Measurements from ENCODE around the gene CHRNA4.

DNA sequence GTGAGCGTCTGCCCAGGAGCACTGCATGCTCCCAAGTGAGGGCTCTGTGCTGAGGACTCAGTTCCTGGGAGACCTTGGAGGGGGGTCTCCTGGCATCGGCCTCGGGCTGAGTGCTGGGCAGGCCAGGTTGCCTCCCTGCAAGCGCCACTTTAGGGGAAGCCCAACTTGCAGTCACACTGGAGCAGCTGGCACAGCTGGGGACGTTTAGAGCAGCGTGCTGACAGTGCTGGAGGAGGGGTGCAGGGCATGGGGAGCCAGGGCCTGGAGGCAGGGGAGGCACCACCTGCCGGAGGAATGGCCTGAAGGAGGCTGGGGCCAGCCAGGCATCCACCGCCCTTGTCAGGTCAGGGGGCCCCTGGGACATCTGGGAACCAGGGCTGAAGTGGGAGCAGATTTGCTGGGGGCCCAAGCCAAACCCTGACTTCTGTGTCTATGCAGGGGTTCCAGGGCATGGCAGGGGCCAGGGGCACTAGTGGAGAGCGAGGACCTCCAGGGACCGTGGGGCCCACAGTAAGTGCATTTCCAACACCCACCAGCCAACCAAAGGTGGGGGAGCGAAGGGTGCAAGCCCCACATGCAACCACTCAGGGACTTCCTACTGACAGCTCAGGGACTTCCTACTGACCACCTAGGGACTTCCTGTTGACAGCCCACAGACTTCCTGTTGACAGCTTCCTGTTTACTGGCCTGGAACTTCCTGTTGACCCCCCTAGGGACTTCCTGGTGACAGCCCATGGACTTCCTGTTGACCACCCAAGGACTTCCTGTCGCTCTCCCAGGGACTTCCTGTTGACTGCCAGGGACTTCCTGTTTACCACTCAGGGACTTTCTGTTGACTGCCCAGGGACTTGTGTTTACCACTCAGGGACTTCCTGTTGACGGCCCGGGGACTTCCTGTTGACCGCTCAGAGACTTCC, 34.6 kb downstream of the CHRNA4 start:
- TF ChIP-seq, protein P1, sequence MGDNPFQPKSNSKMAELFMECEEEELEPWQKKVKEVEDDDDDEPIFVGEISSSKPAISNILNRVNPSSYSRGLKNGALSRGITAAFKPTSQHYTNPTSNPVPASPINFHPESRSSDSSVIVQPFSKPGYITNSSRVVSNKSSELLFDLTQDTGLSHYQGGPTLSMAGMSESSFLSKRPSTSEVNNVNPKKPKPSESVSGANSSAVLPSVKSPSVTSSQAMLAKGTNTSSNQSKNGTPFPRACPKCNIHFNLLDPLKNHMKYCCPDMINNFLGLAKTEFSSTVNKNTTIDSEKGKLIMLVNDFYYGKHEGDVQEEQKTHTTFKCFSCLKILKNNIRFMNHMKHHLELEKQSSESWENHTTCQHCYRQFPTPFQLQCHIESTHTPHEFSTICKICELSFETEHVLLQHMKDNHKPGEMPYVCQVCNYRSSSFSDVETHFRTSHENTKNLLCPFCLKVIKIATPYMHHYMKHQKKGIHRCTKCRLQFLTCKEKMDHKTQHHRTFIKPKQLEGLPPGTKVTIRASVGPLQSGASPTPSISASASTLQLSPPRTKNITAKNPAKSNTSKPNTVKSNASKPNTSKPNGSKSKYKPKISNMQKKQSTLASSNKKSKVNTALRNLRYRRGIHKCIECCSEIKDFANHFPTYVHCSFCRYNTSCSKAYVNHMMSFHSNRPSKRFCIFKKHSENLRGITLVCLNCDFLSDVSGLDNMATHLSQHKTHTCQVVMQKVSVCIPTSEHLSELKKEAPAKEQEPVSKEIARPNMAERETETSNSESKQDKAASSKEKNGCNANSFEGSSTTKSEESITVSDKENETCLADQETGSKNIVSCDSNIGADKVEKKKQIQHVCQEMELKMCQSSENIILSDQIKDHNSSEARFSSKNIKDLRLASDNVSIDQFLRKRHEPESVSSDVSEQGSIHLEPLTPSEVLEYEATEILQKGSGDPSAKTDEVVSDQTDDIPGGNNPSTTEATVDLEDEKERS (CRISPR knock-in tag; IDR thresholded peaks at IDR 0.05) = no peak
- TF ChIP-seq CHD2 (IDR thresholded peaks at IDR 0.05; ENCODE audit: low read depth, low read length) (no peak), TCF7L2 (IDR thresholded peaks at IDR 0.05; ENCODE audit: low read depth, low read length) (no peak), ZSCAN9 (CRISPR knock-in tag; IDR thresholded peaks at IDR 0.05; ENCODE audit: borderline replicate concordance) (no peak), RBAK (CRISPR knock-in tag; IDR thresholded peaks at IDR 0.05) (no peak)
- TF ChIP-seq, protein P2, sequence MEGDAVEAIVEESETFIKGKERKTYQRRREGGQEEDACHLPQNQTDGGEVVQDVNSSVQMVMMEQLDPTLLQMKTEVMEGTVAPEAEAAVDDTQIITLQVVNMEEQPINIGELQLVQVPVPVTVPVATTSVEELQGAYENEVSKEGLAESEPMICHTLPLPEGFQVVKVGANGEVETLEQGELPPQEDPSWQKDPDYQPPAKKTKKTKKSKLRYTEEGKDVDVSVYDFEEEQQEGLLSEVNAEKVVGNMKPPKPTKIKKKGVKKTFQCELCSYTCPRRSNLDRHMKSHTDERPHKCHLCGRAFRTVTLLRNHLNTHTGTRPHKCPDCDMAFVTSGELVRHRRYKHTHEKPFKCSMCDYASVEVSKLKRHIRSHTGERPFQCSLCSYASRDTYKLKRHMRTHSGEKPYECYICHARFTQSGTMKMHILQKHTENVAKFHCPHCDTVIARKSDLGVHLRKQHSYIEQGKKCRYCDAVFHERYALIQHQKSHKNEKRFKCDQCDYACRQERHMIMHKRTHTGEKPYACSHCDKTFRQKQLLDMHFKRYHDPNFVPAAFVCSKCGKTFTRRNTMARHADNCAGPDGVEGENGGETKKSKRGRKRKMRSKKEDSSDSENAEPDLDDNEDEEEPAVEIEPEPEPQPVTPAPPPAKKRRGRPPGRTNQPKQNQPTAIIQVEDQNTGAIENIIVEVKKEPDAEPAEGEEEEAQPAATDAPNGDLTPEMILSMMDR (CRISPR knock-in tag; IDR thresholded peaks at IDR 0.05) = no peak
- TF ChIP-seq, protein P3, sequence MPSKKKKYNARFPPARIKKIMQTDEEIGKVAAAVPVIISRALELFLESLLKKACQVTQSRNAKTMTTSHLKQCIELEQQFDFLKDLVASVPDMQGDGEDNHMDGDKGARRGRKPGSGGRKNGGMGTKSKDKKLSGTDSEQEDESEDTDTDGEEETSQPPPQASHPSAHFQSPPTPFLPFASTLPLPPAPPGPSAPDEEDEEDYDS (CRISPR knock-in tag; IDR thresholded peaks at IDR 0.05) = no peak
